ENCODE data around the gene S100PBP. TPM values are rescaled to one million over a fixed set of nuclear protein-coding genes. Genes with fewer than 3 reads are reported as not detected.

The S100PBP gene
- total and polyA plus RNA-seq, 2 donors (not counting 3 experiments of a cell fraction or from before 2014, with no cell fraction given) = 15.4 to 38.6 TPM

- ChIA-PET POLR2A (interaction anchor here (0.7 kb wide), 1 partner anchor 56 kb away, joined by 3 read pairs; no protein-coding TSS in a partner anchor), CTCF (interaction anchor here (1.3 kb wide), 1 partner anchor 9 kb away, joined by 3 read pairs; no protein-coding TSS in a partner anchor)
- intact Hi-C loops (cut with micrococcal nuclease) (no loop called here), dilution Hi-C loops (cut with MboI; ENCODE audit: extremely low pct_ligation_motif_present, low sequenced_read_pairs) (no loop called here)
- no peak overlapping the region for H2AFZ ChIP-seq (ENCODE audit: low read depth, low read length)
- peaks cover 9% of the 10 kb centered on the region for H3K4me1 ChIP-seq (ENCODE audit: control insufficient read depth, extremely low read depth, insufficient read depth, low read length)
- TF ChIP-seq MYC (IDR thresholded peaks at IDR 0.05; ENCODE audit: low read depth, low read length) = no peak
- TF ChIP-seq MAX (IDR thresholded peaks at IDR 0.05; ENCODE audit: insufficient read depth, insufficient read length) = no peak
- TF ChIP-seq FOS (IDR thresholded peaks at IDR 0.05; ENCODE audit: borderline replicate concordance, insufficient read depth, low read length) = no peak
- no peak for TF ChIP-seq JUN (IDR thresholded peaks at IDR 0.05; ENCODE audit: borderline replicate concordance, insufficient read depth, insufficient read length, low read depth)
- TF ChIP-seq POLR2A (IDR thresholded peaks at IDR 0.05; ENCODE audit: low read depth, low read length) = no peak
- TF ChIP-seq CTCF (IDR thresholded peaks at IDR 0.05; ENCODE audit: extremely low read depth in 1 of 2, insufficient read depth in 1 of 2, low read depth in 1 of 2, low read length in 2 of 2) = no peak
- no peak for TF ChIP-seq EZH2 (IDR thresholded peaks at IDR 0.05; ENCODE audit: borderline replicate concordance, low read depth, low read length, severe bottlenecking)
- TF ChIP-seq POLR2AphosphoS5 (IDR thresholded peaks at IDR 0.05; ENCODE audit: insufficient read depth, low read depth, low read length) = no peak
- no peak for TF ChIP-seq GATA2 (IDR thresholded peaks at IDR 0.05; ENCODE audit: insufficient read depth, insufficient read length, low read depth, low read length)
- H3K79me2 ChIP-seq (ENCODE audit: control insufficient read depth, insufficient read depth, low read length) = no peaks in the 10 kb centered on the region
- no peaks in the 10 kb centered on the region for H3K36me3 ChIP-seq (ENCODE audit: control insufficient read depth in 2 of 2, extremely low read depth in 1 of 2, insufficient read depth in 2 of 2, low read length in 2 of 2)
- H3K4me2 ChIP-seq (ENCODE audit: insufficient read depth, low read length) = no peak overlapping the region
- H3K9ac ChIP-seq (replicated peaks; ENCODE audit: extremely low read depth, insufficient read depth, low read length) = no peak overlapping the region
- BruUV-seq (replicated peaks) = no TSS peak
- H3K4me3 ChIP-seq (replicated peaks in 1 of 3; ENCODE audit: insufficient read depth in 1 of 3, low read depth in 1 of 3, low read length in 3 of 3) = no peak overlapping the region
- no peaks in the 10 kb centered on the region for H3K9me3 ChIP-seq (replicated peaks; ENCODE audit: control insufficient read depth, insufficient read depth, low read length)
- peaks cover 0 to 2% of the 10 kb centered on the region in 2 experiments for H3K27me3 ChIP-seq (ENCODE audit: control insufficient read depth in 2 of 2, insufficient read depth in 2 of 2, low read length in 2 of 2)
- DNase-seq (ENCODE audit: low read depth, low spot score) = no peak
- H3K9me1 ChIP-seq (replicated peaks; ENCODE audit: control insufficient read depth, extremely low read depth, insufficient read depth, low read length) = no peaks in the 10 kb centered on the region
- no peak overlapping the region for H3K27ac ChIP-seq (ENCODE audit: insufficient read depth, low read depth, low read length)
- H4K20me1 ChIP-seq (replicated peaks; ENCODE audit: control insufficient read depth, extremely low read depth, insufficient read depth, low read length) = no peaks in the 10 kb centered on the region
- FAIRE-seq = no peak
These were observed 48.4 kb downstream of the S100PBP start for GRCh38 chr1:32865639-32866405.
